A549 (cell line): ENCODE measurements around the gene OR51S1.

Source experiments
- CEBPB ChIP-seq, 2 experiments: fragments of >200 bp in 1 of 2; sonication (Bioruptor Twin) in 1 of 2; formaldehyde crosslinking in 1 of 2; IDR thresholded peaks; 2 replicates each; pipeline ENCODE4 v1.6.1; 2012 to 2016
- EP300 ChIP-seq, 2 experiments: fragments of >200 bp; sonication (Bioruptor Twin); formaldehyde crosslinking; IDR thresholded peaks; 2 replicates in 1 of 2; 3 replicates in 1 of 2; pipeline ENCODE4 v1.6.1; 2016 to 2017
- HDAC2 ChIP-seq: fragments of 200-600 bp; sonication (generic); IDR thresholded peaks from 2 replicates; pipeline ENCODE4 v1.6.1; 2016
- HOXA7 ChIP-seq: fragments of 250-450 bp; sonication (Bioruptor Pico); IDR thresholded peaks from 2 replicates; pipeline ENCODE4 v1.5.0; 2020; ENCODE audit warnings: mild to moderate bottlenecking, moderate library complexity
- JUNB ChIP-seq: fragments of >200 bp; sonication (Bioruptor Twin); formaldehyde crosslinking; IDR thresholded peaks from 2 replicates; pipeline ENCODE4 v1.6.1; 2016
- NPAS2 ChIP-seq: fragments of 250-450 bp; sonication (Bioruptor Pico); IDR thresholded peaks from 2 replicates; pipeline ENCODE4 v1.8.0; 2022; ENCODE audit warnings: mild to moderate bottlenecking, moderate library complexity, borderline replicate concordance
- PHF8 ChIP-seq: fragments of 200-600 bp; sonication (generic); IDR thresholded peaks from 2 replicates; pipeline ENCODE4 v1.6.1; 2016; ENCODE audit warnings: low read depth, mild to moderate bottlenecking, antibody characterized with exemption, moderate library complexity, borderline replicate concordance
- POLR2A ChIP-seq: IDR thresholded peaks from 2 replicates; pipeline ENCODE4 v1.6.1; 2012; ENCODE audit warnings: mild to moderate bottlenecking, low read length
- RAD21 ChIP-seq, 2 experiments: fragments of >200 bp in 1 of 2; sonication (Bioruptor Twin) in 1 of 2; formaldehyde crosslinking in 1 of 2; IDR thresholded peaks in 1 of 2; conservative IDR thresholded peaks in 1 of 2; 2 replicates in 1 of 2; 3 replicates in 1 of 2; pipeline ENCODE4 v1.6.1; 2012 to 2018; ENCODE audit warnings: inconsistent platforms in 1 of 2
- TF ChIP-seq, protein P1 (sequence below): IDR thresholded peaks from 2 replicates; pipeline ENCODE4 v1.6.1; 2012
- TF ChIP-seq, protein P2 (sequence below): fragments of 200-600 bp; sonication (generic); IDR thresholded peaks from 2 replicates; pipeline ENCODE4 v1.6.1; 2016; ENCODE audit warnings: antibody characterized with exemption, mild to moderate bottlenecking, moderate library complexity
- TF ChIP-seq, protein P3 (sequence below): fragments of >200 bp; sonication (Bioruptor Twin); formaldehyde crosslinking; IDR thresholded peaks from 3 replicates; pipeline ENCODE4 v1.5.1; 2016
- TF ChIP-seq, protein P4 (sequence below): fragments of 450-650 bp; IDR thresholded peaks from 2 replicates; pipeline ENCODE4 v1.6.1; 2014; ENCODE audit warnings: antibody characterized with exemption

DNA sequence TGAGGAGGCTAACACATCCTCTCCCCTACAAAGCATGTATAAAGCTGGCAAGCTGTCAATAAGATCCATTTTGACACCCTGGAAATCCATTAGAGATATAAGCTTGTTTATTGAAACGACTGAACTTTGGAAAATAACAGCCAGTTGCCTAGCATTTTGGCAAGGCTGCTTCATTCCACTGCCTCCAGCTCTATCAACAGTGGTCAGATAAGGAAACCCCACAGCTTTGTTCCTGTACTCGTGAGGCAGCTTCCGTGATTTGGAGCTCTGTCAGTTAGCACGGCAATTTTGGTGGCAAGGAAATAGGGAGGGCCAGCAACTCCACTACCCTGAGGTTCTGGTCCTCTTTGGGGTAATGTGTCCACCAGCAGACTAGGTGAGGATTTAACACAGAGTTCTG is 2.0 kb upstream of the OR51S1 start:
- TF ChIP-seq, protein P1, sequence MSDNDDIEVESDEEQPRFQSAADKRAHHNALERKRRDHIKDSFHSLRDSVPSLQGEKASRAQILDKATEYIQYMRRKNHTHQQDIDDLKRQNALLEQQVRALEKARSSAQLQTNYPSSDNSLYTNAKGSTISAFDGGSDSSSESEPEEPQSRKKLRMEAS, result no peak
- TF ChIP-seq POLR2A (no peak), EP300 (IDR thresholded peaks at IDR 0.05) (no peak), JUNB (no peak), NPAS2 (CRISPR knock-in tag) (no peak), HOXA7 (CRISPR knock-in tag) (no peak), PHF8 (no peak), RAD21 (conservative IDR thresholded peaks at IDR 0.05 in 1 of 2, IDR thresholded peaks at IDR 0.05 in 1 of 2) (no peak), CEBPB (IDR thresholded peaks at IDR 0.05) (no peak), HDAC2 (no peak)
- TF ChIP-seq, protein P2, sequence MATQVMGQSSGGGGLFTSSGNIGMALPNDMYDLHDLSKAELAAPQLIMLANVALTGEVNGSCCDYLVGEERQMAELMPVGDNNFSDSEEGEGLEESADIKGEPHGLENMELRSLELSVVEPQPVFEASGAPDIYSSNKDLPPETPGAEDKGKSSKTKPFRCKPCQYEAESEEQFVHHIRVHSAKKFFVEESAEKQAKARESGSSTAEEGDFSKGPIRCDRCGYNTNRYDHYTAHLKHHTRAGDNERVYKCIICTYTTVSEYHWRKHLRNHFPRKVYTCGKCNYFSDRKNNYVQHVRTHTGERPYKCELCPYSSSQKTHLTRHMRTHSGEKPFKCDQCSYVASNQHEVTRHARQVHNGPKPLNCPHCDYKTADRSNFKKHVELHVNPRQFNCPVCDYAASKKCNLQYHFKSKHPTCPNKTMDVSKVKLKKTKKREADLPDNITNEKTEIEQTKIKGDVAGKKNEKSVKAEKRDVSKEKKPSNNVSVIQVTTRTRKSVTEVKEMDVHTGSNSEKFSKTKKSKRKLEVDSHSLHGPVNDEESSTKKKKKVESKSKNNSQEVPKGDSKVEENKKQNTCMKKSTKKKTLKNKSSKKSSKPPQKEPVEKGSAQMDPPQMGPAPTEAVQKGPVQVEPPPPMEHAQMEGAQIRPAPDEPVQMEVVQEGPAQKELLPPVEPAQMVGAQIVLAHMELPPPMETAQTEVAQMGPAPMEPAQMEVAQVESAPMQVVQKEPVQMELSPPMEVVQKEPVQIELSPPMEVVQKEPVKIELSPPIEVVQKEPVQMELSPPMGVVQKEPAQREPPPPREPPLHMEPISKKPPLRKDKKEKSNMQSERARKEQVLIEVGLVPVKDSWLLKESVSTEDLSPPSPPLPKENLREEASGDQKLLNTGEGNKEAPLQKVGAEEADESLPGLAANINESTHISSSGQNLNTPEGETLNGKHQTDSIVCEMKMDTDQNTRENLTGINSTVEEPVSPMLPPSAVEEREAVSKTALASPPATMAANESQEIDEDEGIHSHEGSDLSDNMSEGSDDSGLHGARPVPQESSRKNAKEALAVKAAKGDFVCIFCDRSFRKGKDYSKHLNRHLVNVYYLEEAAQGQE, result no peak
- TF ChIP-seq, protein P3, sequence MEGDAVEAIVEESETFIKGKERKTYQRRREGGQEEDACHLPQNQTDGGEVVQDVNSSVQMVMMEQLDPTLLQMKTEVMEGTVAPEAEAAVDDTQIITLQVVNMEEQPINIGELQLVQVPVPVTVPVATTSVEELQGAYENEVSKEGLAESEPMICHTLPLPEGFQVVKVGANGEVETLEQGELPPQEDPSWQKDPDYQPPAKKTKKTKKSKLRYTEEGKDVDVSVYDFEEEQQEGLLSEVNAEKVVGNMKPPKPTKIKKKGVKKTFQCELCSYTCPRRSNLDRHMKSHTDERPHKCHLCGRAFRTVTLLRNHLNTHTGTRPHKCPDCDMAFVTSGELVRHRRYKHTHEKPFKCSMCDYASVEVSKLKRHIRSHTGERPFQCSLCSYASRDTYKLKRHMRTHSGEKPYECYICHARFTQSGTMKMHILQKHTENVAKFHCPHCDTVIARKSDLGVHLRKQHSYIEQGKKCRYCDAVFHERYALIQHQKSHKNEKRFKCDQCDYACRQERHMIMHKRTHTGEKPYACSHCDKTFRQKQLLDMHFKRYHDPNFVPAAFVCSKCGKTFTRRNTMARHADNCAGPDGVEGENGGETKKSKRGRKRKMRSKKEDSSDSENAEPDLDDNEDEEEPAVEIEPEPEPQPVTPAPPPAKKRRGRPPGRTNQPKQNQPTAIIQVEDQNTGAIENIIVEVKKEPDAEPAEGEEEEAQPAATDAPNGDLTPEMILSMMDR, result no peak
- TF ChIP-seq, protein P4, sequence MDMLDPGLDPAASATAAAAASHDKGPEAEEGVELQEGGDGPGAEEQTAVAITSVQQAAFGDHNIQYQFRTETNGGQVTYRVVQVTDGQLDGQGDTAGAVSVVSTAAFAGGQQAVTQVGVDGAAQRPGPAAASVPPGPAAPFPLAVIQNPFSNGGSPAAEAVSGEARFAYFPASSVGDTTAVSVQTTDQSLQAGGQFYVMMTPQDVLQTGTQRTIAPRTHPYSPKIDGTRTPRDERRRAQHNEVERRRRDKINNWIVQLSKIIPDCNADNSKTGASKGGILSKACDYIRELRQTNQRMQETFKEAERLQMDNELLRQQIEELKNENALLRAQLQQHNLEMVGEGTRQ, result no peak
